GM19468 (cell line): ENCODE measurements around the gene ATIC.

Experiments
- ATAC-seq: cut with Tn5 transposase; IDR thresholded peaks from one replicate; pipeline ENCODE4 v1.9.1; 2021; ENCODE audit warnings: mild to moderate bottlenecking, moderate library complexity, moderate number of reproducible peaks; ENCODE audit not compliant: unreplicated experiment; ENCODE audit errors: extremely low read depth

The ATIC gene

DNA sequence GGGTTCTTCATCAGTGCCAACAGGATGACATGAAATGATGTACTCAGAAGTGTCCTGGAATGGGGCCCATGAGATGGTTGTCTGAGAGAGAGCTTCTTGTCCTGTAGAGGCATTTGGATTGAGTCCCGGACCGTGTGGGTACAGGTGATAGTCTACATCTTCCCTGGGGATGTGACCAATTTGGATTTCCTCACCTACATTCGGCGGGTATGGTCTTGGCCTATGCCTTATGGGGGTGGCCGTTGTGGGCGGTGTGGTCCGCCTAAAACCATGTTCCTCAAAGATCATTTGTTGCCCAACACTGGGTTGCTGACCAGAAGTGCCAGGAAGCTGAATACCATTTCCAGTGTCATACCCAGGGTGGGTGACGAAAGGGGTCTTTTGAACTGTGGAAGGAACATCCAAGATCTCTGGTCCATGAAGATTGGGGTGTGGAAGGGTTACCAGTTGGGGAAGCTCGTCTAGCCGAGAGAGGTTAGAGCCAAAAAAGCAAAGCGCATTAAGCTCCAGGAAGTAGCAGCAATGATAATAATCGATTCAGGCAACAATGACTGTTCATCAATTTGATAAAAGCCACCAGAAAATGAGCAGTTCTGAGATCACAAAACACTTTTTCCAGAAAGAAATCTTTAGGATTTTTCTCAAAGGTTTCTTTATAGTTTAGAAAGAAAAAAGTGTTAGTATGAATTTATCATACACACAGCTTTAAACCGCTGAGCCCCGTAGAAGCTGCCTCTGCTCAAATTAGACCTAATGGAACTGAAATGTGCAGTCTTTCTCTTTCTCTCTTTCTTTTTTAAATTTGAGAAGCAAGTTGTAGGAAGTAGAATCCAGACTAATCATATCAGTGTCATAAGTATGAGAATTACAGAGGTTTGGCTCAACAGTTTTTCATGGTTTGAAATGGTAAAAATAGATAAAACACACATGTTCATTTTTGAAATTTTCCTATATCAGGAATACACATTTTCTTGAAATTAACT is 60.3 kb downstream of the ATIC start:
- no peak for ATAC-seq

DNA sequence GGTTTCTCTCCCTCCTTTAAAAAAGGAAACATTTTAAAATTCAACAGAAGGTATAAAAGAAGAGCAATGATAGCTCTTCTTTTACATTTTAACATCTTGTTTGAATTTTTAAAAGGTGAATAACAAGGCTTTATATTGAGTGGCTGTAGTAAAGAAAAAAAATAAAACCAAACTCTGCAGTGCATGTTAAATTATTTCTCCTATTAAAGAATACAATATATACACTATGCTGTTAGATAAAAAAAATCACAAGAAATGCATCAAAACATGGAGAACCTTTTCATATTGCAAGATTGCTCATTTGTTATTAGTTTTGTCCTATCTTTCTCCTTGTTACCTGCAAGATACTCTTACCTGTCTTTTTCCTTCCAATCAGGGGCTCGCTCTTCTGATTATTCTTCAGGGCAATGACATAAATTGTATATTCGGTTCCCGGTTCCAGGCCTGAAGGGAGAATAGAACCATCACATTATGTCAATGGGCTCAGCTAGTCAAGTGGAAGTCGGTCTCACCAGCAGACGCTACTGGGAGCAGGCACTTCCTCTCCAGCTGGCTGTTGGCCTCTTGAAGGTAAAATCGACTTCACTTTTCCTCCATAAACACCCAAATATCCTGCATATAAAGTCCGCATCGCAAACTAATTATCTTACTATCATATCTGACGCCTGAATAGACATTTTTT is 61.2 kb downstream of the ATIC start:
- ATAC-seq = no peak

GRCh38 chr2:215374002-215374401 is 62.1 kb downstream of the ATIC start:
- no peak for ATAC-seq

- no peak for ATAC-seq
Observed at GRCh38 chr2:215374642-215375466, 63.0 kb downstream of the ATIC start.

- ATAC-seq = no peak
Observed at GRCh38 chr2:215375467-215375830, 63.6 kb downstream of the ATIC start.

DNA sequence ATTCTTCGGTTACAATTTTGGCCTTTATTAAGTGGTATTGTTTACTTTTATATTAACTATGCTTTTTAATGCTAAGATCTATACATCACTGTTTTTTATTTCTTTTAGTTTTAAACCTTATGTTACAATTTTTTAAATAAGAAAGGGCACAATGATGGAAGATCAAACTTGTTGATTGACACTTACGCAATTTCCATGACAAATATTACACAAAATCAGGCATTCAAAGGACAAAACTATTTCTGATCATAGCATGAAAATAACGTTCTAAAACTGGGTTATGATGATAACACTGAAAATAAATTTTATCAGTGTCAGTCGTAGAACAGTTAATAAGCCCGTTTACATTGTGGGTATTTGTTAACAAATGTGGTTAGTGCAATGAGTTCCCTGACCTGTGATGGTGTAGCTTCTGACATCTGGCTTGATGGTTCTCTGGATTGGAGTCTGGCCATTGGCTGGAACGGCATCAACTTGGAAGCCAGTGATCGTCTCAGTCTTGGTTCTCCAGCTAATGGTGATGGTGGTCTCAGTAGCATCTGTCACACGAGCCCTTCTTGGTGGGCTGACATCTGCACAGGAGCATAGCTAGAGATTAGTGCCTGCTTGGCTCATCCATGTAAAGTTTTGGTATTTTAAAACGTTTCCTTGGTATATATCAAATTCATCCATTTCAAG is 64.4 kb downstream of the ATIC start:
- ATAC-seq = no peak

- no peak for ATAC-seq
Observed at GRCh38 chr2:215377283-215377682, 65.4 kb downstream of the ATIC start.

DNA sequence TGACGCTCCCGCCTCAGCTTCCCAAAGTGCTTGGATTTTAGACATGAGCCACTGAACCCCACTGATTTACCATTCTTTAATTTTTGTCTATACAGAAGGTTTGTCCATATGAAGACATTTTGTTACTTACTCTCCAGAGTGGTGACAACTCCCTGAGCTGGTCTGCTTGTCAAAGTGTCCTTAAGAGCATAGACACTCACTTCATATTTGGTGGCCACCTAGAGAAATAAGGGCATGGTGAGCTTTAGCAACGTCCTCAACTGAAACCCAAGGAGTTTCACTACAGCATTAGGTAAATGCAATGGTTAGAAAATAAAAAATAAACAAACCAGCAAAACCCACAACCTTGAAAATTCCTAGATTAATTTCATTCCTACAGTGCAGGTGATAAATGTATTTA is 66.2 kb downstream of the ATIC start:
- ATAC-seq = no peak

DNA sequence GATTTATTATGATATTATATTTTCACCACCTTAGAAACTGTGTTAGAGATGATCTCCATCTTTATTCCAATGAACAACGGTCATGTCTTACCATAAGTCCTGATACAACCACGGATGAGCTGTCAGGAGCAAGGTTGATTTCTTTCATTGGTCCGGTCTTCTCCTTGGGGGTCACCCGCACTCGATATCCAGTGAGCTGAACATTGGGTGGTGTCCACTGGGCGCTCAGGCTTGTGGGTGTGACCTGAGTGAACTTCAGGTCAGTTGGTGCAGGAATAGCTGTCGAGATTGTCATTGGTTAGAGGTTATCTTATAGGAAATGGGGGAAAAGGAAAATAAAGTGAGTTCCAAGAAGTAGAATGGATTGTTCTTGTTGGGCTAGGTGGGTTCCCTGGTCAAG is 67.2 kb downstream of the ATIC start:
- ATAC-seq = no peak

DNA sequence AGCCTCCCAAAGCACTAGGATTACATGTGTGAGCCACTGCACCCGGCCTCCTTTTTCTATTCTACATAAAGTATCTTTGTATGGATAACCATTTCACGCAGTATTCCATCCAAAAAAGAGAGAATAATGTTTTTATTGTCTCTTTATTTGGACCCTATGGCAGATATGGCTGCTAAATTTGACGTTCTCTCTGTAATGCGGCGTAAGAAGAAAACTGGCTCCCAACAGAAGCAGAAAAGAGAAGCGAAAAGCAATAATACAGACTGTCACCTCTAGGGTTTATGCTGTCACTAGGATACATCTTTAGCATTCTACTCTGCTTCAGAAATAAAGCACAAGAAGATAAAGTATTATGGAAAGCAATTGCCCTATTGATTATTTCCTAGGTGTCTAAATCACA is 68.1 kb downstream of the ATIC start:
- no peak for ATAC-seq

DNA sequence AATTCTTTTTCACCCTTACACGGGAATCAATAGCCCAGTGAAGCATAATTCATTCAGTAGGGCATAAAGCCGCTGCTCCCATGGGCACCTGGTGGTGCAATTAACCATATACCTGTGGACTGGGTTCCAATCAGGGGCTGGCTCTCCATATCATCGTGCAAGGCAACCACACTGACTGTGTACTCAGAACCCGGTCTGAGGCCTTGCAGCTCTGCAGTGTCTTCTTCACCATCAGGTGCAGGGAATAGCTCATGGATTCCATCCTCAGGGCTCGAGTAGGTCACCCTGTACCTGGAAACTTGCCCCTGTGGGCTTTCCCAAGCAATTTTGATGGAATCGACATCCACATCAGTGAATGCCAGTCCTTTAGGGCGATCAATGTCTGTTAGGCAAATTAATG is 68.8 kb downstream of the ATIC start:
- ATAC-seq = no peak

GRCh38 chr2:215382011-215382410 is 70.2 kb downstream of the ATIC start:
- no peak for ATAC-seq

- no peak for ATAC-seq
Observed at GRCh38 chr2:215382480-215382879, 70.6 kb downstream of the ATIC start.

DNA sequence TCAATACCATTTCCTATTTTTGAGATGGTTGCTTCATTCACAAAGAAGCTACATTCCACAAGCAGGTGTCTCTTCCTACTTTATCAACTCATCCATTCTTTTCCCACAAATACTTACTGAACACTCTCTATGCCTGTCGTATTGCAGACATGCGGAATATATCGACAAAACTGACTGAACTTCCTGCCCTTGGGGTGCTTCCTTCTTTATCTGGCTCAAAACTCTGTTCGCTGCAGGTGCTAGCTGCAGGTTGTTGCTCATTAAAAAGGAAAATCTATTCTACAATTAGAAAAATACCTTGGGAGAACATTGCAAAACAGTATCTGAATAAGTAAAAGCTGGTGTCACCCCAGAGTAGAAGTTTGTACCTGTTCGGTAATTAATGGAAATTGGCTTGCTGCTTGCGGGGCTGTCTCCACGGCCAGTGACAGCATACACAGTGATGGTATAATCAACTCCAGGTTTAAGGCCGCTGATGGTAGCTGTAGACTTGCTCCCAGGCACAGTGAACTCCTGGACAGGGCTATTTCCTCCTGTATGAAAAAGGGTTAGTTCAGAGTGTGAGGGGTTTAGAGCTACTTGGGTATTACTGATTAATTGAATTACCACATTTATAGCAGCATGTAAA is 71.9 kb downstream of the ATIC start:
- no peak for ATAC-seq

DNA sequence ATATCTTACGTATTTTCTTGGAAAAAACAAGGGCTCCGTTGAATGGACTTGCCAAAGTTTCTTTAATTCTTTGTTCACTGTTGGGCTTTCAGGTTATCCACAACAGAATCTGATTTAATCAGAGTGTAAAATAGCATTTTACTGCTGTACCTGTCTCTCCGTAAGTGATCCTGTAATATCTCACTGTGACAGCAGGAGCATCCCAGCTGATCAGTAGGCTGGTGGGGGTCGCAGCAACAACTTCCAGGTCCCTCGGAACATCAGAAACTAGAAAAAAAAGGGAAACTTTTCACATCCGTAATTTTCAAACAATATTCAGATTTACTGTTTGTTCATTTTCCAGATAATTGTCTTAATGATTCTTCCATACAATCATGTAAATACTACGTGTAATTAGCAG is 72.9 kb downstream of the ATIC start:
- no peak for ATAC-seq

DNA sequence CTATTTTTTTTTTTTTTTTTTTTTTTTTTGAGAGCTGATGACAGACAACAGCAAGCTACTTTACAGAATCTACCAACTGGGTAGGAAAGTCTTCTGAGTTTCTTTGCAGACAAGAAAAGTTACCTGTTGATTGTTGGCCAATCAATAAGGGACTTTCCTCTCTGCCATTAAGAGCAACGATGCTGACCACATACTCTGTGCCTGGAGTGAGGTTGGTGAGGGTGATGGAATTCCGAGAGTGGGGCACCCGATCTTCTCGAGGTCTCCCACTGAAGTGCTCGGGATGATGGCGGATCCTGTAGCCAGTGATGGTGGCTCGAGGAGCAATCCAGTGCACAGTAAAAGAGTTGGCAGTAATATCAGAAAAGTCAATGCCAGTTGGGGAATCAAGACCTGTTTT is 74.7 kb downstream of the ATIC start:
- no peak for ATAC-seq

GRCh38 chr2:215388002-215388728 is 76.3 kb downstream of the ATIC start:
- ATAC-seq = no peak

- ATAC-seq = no peak
Observed at GRCh38 chr2:215390550-215390913, 78.7 kb downstream of the ATIC start.

GRCh38 chr2:215391531-215391930 is 79.7 kb downstream of the ATIC start:
- ATAC-seq = no peak
